Measurements from ENCODE around the gene OR51V1. TPM values are rescaled to one million over a fixed set of nuclear protein-coding genes. Genes with fewer than 3 reads are reported as not detected.

The OR51V1 gene
- total and polyA plus RNA-seq, 2 of the 4 experiments (the other 2 are of a cell fraction), result not detected

DNA sequence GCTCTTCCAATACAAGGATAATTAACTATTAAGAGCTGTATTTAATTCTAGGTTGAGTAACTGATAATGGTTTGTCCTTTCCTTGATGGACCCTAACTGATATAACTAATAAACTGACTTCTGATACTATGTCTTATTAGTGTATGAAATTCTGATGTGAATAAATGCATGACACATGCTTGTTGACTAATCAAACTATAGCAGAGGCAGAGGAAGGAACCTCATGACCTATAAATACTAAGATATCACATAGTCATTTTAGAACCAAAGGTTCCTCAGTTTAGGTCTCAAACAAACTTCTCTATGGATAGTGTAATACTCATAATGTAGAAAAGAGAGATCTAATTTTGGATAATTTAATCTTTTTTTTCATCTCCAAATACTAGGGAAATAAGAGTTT lies 38.6 kb upstream of the OR51V1 start:
- no peak overlapping the region for H3K14ac ChIP-seq (replicated peaks; ENCODE audit: low read depth, low read length)
- no peak overlapping the region for H3K27ac ChIP-seq (ENCODE audit: insufficient read depth, low read length)
- no peak overlapping the region for H2AFZ ChIP-seq (replicated peaks; ENCODE audit: low read length, poor library complexity)
- DNase-seq (no peak), ATAC-seq (ENCODE audit: low read depth) (no peak)
- no peak overlapping the region for H2BK20ac ChIP-seq (ENCODE audit: low read depth, low read length)
- no peak overlapping the region for H4K8ac ChIP-seq (ENCODE audit: low read depth in 2 of 2, low read length in 2 of 2)
- H3K18ac ChIP-seq (ENCODE audit: low read depth, low read length), result no peak overlapping the region
- dilution Hi-C loops (cut with HindIII; ENCODE audit: low sequenced_read_pairs, unreplicated experiment) (no loop called here), in situ Hi-C loops (cut with MboI; ENCODE audit: low sequenced_read_pairs) (no loop called here), intact Hi-C loops (cut with micrococcal nuclease) (no loop called here)
- H3K4me3 ChIP-seq (ENCODE audit: insufficient read depth, low read depth, low read length), result no peak overlapping the region
- no TSS peak for BruUV-seq (replicated peaks)
- H3K56ac ChIP-seq (ENCODE audit: extremely low read depth, insufficient read depth, low read length), result no peak overlapping the region
- no peak overlapping the region for H2BK5ac ChIP-seq (ENCODE audit: low read depth, low read length, poor library complexity, severe bottlenecking)
- H3K36me3 ChIP-seq (ENCODE audit: control insufficient read depth, insufficient read depth, low read length), result no peaks in the 10 kb centered on the region
- TF ChIP-seq MAZ (IDR thresholded peaks at IDR 0.05; ENCODE audit: borderline replicate concordance, low read depth, low read length) (no peak), RFX5 (IDR thresholded peaks at IDR 0.05; ENCODE audit: low read depth, low read length) (no peak), CHD1 (IDR thresholded peaks at IDR 0.05; ENCODE audit: low read depth, low read length) (no peak), USF2 (IDR thresholded peaks at IDR 0.05; ENCODE audit: low read depth, low read length) (no peak), POLR2A (IDR thresholded peaks at IDR 0.05; ENCODE audit: low read depth, low read length) (no peak), MAFK (IDR thresholded peaks at IDR 0.05; ENCODE audit: low read depth, low read length) (no peak), CEBPB (IDR thresholded peaks at IDR 0.05; ENCODE audit: low read depth, low read length) (no peak)
- no peak overlapping the region for H2AK9ac ChIP-seq (replicated peaks; ENCODE audit: low read depth, low read length, poor library complexity)
- POLR2A ChIA-PET (ENCODE audit: unreplicated experiment), result no interaction called here
- H2BK120ac ChIP-seq (ENCODE audit: low read depth, low read length), result no peak overlapping the region
- no peaks in the 10 kb centered on the region for H3K27me3 ChIP-seq (ENCODE audit: control insufficient read depth, insufficient read depth, low read length)
- no peak overlapping the region for H2AK5ac ChIP-seq (ENCODE audit: low read depth, low read length)
- no peak overlapping the region for H3K4me2 ChIP-seq (ENCODE audit: low read depth, low read length)
- no peak overlapping the region for H3K9ac ChIP-seq (ENCODE audit: low read depth, low read length)
- H3K4ac ChIP-seq (ENCODE audit: low read depth, low read length), result no peak overlapping the region
- H3K23ac ChIP-seq (ENCODE audit: low read depth, low read length), result no peak overlapping the region
- no peak overlapping the region for H4K5ac ChIP-seq (ENCODE audit: low read depth, low read length)
- peaks cover 5% of the 10 kb centered on the region for H3K4me1 ChIP-seq (ENCODE audit: control insufficient read depth, insufficient read depth, low read length)
- peaks cover 9% of the 10 kb centered on the region; the same call in 1 of the 2 replicates for H3K9me1 ChIP-seq (ENCODE audit: insufficient read depth, low read length)
- CTCF ChIA-PET, result no interaction called here
- no peak overlapping the region for H2BK15ac ChIP-seq (ENCODE audit: low read depth, low read length)
- no peaks in the 10 kb centered on the region for H3K9me3 ChIP-seq (ENCODE audit: control insufficient read depth, insufficient read depth, low read length)
- H3K79me1 ChIP-seq (ENCODE audit: low read depth in 1 of 2, low read length in 2 of 2), result no peaks in the 10 kb centered on the region
- no peak overlapping the region for H4K91ac ChIP-seq (ENCODE audit: insufficient read depth, low read depth, low read length)
- no peaks in the 10 kb centered on the region for H4K20me1 ChIP-seq (ENCODE audit: insufficient read depth, low read length)

All from IMR-90 (cell line).